Hippocampal formation (tissue), 2 donors: ENCODE data around the gene TPM4.
"Not testable (repeated sequence)": the region's sequence is repeated elsewhere in the genome, so short reads cannot be mapped to it uniquely, and the experiment has no call there.

Experiments
- DNase-seq, 2 donors: peaks; one replicate each; lab custom pipeline; 2025; lab: John Stamatoyannopoulos, UW

TPM4 gene

GRCh38 chr19:16076154-16076957, at the start of gene TPM4:
TPM4 (plus strand) TSS chr19:16076495; CDS start chr19:16076566, 71 bp downstream.
- peak; percentile 45 to 68 for DNase-seq

DNA sequence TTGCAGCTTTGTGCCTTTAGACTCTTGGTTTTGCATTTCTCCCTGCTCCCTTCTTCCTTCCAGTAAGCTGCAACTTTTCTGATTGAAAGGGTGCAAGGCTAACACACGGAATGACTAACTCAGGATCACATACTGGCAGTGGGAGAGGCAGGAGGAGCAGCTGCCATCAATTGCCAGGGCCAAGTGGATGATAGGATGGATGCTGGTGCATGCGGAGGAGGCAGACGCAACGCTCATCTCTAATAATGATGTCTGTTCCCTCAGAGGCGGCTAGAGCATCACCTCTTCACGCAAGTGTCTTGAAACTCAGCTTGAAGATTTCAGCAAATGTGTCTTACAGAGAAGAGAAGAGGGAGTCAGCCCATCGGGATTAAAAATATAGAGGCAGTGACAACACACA, 49.5 kb upstream of the TPM4 start:
- peak in 1 of 2 donors; percentile 0 for DNase-seq

DNA sequence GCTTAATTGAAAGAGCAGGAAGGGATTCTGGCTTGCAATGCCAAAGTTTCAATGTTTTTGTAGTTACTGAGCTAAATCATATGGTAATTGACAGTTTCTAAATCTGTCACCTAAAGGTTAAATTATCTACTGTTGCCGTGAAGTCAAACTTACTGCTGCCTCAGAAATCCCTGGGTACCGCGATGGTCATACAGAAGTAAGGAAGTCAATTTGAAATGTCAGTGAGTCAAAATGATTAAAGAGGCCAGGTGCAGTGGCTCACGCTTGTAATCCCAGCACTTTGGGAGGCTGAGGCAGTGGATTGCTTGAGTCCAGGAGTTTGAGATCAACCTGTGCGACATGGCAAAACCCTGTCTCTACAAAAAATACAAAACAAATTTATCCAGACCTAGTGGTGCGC, 48.8 kb upstream of the TPM4 start:
- DNase-seq, result no peak

GRCh38 chr19:16030155-16030554, 46.1 kb upstream of the TPM4 start:
- not testable (repeated sequence) for DNase-seq

GRCh38 chr19:16030964-16031871, 45.1 kb upstream of the TPM4 start:
- no peak for DNase-seq

- DNase-seq, result no peak
Observed at GRCh38 chr19:16031872-16032200, 44.5 kb upstream of the TPM4 start.

GRCh38 chr19:16032509-16033135, 43.7 kb upstream of the TPM4 start:
- DNase-seq, result no peak

- DNase-seq, result no peak
Observed at GRCh38 chr19:16033136-16033530, 43.2 kb upstream of the TPM4 start.

DNA sequence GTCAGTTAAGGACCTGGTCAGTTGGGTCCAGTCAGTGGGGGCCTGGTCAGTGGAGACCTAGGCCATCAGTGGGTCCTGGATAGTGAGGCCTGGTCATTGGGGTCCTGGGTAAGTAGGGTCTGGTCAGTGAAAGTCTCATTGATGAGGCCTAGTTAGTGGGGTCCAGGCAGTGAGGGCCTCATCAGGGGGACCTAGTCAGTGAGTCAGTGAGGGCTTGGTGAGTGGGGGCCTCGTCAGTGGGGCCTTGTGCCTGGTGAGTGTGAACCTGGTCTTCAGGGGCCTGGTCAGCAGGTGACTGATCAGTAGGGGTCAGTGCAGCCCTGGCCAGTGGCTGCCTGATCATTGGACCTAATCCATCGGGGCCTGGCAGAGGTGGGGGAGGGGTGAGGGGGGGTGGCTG, 42.6 kb upstream of the TPM4 start:
- DNase-seq, result no peak

GRCh38 chr19:16034180-16034579, 42.1 kb upstream of the TPM4 start:
- DNase-seq, result no peak

DNA sequence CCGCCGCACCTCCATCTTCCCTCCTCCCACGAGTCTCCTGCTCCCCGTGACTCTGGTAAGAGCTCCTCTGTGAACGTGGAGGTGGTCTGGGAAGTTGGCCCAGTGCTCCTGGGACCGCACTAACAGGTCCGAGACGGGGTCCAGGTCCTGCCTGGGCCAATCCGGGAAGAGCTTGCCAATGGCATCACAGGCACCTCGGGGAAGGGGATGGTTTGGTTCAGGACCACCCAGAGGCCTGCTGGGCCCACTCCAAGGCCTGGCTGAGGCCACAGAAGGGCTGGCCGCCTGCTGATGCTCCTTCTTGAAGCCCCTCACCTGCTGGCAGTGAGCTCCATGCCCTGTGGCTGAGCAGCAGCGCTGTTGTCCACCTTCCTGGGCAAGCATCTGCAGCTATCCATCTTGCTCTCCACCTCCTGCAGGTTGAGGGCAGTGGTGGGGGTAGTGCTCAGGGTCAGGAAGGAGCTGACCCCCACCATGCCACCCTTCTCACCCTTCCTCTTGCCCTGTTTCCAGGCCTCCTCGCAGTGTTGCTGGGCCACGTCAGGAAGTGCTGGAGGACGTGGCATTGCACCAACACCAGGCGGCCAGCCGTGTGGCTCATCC, 41.2 kb upstream of the TPM4 start:
- no peak for DNase-seq

DNA sequence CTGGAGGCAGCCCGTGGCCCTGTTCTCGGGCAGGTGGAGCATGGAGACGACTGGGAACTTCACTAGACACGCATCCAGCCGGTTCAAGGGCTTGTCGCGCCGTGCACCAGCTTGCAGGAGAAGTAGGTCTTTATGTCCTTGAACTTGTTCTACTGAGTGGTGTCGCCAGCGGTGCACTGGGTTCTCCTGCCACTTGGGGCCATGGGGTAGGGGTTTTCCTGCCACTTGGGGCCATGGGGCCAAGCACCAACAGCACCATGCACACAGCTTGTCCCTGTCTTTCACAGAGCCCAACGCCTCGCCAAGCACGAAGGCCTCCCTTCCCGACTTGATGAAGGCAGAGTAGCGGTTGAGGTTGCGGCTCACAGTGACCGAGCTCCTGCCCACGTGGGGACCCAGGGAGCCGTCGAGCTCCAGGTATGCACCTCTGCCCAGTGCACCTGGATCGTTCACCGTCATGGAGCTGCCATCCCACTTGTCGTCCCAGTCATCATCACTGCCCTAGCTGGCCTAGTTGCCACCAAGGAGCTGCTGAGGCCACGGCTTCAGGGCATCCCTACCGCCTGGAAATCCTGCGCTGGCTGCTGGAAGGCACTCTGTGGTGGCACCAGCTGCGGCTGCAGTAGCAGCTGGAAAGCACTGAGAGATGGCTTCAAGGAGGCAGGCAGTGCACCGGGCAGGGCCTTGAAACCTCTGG, 40.5 kb upstream of the TPM4 start:
- DNase-seq, result no peak

- no peak for DNase-seq
Observed at GRCh38 chr19:16036397-16036925, 39.8 kb upstream of the TPM4 start.

DNA sequence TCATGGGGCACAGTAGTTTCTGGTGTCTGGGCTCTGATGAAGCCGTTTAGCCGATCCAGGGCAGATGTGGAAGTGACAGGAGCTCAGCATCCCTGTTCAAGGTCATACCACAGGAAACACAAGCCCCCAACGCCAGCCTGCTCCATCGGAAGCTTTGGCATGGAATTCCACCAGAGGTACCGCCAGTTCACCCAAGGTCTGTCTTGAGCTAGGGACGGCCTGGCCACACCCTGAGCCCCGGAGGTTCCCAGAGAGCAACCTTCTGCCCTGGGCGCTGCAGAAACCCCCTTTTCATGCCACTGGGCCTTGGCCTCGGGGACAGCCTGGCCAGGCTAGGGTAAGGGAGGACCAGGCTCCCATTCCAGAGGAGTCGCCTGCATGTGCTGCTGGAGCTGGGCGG, 39.4 kb upstream of the TPM4 start:
- no peak for DNase-seq

DNA sequence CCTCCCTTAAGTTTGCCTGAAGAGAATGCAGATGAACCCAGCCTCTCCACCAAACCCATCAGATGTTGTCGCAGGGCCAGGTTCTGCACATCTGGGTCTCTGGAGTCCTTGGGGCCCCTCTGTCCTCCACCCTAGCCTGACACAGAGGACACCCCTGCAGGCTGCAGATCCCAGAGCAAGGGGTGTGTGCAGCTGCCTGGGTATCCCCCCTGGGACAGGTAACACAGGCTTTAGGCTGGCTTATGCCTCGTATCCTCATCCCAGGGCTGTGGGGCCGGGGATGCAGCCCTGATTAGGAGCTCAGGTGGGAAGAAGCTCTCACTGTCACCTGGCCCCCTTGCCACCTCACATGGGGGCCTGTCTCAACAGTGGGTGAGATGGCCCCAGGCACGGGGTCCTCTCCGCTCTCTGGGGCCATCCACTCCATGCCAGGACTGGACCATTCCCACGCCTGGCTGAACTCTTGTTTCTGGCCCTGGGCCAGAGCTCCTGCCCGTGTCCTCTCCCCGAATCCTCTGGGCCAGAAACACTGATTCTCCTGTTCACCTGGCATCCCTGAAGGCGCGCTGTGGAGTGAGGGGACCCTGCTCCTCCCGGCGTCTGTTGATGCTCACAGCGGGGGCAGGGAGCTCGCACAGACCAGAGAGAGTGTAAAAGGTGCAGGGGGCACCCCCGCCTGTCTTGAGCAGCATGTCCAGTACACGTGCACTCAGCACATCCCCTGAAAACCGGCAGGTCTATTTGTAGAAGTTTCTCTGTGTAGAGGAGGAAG, 38.7 kb upstream of the TPM4 start:
- no peak for DNase-seq

DNA sequence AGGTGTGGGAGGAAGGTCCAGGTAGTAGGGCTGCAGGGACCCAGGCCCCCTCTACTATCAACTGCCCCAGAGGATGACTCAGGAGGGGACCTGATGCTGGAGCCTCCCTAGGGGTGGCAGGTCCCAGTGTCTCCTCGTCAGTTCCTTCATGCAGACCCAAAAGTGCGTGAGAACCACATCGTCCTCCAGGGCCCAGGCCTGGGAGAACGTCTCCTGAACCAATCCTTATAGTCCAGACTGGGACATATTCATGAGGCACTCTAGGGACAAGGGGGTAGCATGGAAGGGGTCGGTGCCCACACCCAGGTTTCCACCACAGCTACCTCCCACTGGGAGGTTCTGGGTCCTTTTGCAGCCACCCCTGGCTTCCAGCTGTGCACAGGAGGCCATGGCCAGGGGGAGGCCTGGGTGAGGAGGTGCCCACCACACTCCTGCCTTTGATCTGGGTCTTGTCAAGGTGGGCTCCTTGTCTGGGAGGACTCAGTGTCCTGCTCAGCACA, 38.0 kb upstream of the TPM4 start:
- no peak for DNase-seq

DNA sequence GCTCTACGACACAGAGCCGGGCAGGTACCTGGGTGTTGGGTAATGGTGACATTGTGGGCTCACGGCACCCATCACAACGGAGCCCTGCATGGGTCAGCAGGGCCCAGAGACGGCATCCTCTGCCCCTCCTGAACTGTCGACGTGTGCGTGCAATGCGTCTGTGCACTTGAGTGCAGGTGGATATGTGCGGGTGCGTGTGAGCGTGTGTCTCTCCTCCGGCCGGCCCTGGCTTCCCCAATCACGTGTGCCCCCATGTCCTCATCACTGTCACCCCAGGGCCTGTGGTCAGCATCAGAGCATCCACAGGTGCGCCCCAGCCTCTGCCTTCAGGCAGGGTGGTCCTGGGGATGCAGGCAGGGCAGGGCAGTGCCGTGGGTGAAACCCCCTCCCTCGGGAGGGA, 37.2 kb upstream of the TPM4 start:
- DNase-seq, result no peak

- DNase-seq, result no peak
Observed at GRCh38 chr19:16039545-16039944, 36.8 kb upstream of the TPM4 start.

DNA sequence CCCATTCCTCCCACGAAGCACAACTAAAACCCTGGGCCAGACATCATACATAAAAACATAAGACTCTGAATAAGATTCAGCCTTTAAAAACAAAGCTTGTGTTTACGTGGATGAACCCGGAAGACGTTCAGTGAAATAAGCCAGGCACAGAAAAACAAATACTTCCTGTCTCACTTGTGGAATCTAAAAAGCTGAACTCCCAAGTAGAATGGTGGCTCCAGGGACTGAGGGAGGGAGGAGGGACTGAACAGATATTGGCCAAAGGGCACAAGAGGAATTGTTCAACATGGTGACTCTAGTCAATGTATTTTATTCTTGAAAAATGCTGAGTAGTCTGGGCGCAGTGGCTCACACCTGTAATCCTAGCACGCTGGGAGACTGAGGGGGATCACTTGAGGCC, 35.7 kb upstream of the TPM4 start:
- no peak for DNase-seq

GRCh38 chr19:16041299-16041990, 34.9 kb upstream of the TPM4 start:
- DNase-seq, result peak; percentile 32 to 62
